ENCODE measurements around the gene RGS4. TPM values are rescaled to one million over a fixed set of nuclear protein-coding genes. Genes with fewer than 3 reads are reported as not detected.

The RGS4 gene
- total and polyA plus RNA-seq, 4 donors, result 0.43 to 6.4 (median 1.2) TPM

DNA sequence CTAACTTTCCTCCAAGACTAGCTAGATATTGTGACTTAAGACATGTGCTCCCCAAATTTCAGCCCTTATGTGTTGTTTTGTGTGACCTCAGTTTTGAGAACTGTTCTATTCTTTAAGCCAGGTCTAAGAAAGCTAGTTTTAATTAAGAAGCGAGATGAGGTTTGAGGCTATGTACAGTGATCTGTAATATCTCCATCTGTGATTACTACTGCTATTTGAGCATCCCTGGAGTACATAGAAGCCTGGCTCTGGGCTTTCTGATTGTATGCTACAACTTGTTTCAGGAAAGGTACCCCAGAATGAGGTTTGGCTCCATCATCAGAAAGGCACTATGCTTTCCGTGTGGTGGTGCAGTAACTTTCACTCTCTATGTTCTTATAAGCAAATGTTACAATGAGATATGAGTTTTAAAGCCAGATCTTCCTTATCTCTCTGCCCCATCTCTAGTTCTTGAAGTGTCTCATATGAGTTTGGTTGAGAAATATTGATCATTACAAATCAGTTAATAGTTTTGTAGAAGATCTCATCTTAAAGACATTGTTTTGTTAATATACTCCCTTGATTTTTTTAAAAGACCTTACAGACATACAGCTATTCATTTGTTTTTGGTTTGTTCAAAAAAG, 605 bp downstream of the RGS4 start:
- WGBS, 2 donors, result 71 to 72% methylated on average over 2 of the region's 2 CpGs
- H3K9ac ChIP-seq (ENCODE audit: insufficient read depth in 1 of 2, low read length in 2 of 2), result no peak overlapping the region
- no peak for ATAC-seq (ENCODE audit: insufficient read depth, low FRiP score)

GRCh38 chr1:163071405-163072255, 2.5 kb downstream of the RGS4 start:
- DNase-seq (peak; percentile 56 to 69 (median 68)), ATAC-seq (ENCODE audit: insufficient read depth, low FRiP score) (peak; percentile 68)
- TF ChIP-seq, protein P1, sequence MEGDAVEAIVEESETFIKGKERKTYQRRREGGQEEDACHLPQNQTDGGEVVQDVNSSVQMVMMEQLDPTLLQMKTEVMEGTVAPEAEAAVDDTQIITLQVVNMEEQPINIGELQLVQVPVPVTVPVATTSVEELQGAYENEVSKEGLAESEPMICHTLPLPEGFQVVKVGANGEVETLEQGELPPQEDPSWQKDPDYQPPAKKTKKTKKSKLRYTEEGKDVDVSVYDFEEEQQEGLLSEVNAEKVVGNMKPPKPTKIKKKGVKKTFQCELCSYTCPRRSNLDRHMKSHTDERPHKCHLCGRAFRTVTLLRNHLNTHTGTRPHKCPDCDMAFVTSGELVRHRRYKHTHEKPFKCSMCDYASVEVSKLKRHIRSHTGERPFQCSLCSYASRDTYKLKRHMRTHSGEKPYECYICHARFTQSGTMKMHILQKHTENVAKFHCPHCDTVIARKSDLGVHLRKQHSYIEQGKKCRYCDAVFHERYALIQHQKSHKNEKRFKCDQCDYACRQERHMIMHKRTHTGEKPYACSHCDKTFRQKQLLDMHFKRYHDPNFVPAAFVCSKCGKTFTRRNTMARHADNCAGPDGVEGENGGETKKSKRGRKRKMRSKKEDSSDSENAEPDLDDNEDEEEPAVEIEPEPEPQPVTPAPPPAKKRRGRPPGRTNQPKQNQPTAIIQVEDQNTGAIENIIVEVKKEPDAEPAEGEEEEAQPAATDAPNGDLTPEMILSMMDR (IDR thresholded peaks at IDR 0.05; ENCODE audit: control extremely low read depth, extremely low read depth), result peak; percentile 42
- Histone ChIP-seq H3K9ac (ENCODE audit: insufficient read depth in 1 of 2, low read length in 2 of 2) (no peak overlapping the region), H3K4me1 (ENCODE audit: control insufficient read depth in 5 of 5, insufficient read depth in 5 of 5, low read length in 5 of 5) (peaks cover 0 to 6% (median 0%) of the 10 kb centered on the region in 5 donors), H3K27me3 (ENCODE audit: control insufficient read depth in 3 of 3, insufficient read depth in 3 of 3, low read length in 2 of 3) (peaks cover 0 to 18% (median 8%) of the 10 kb centered on the region in 3 donors), H3K4me3 (no peak overlapping the region), H3K27ac (ENCODE audit: low read depth in 1 of 2, low read length in 1 of 2) (no peak overlapping the region), H3K36me3 (ENCODE audit: control insufficient read depth in 4 of 4, insufficient read depth in 4 of 4, low read length in 4 of 4) (no peaks in the 10 kb centered on the region), H3K9me3 (ENCODE audit: control insufficient read depth in 4 of 4, insufficient read depth in 3 of 4, low read length in 3 of 4) (no peaks in the 10 kb centered on the region)
- WGBS, 2 donors, result 9 to 11% methylated on average over 6 of the region's 6 CpGs

More for the DNA sequence above, 605 bp downstream of the RGS4 start:
- H3K36me3 ChIP-seq (ENCODE audit: control insufficient read depth in 4 of 4, insufficient read depth in 4 of 4, low read length in 4 of 4), result no peaks in the 10 kb centered on the region
- TF ChIP-seq, protein P1 (IDR thresholded peaks at IDR 0.05; ENCODE audit: control extremely low read depth, extremely low read depth), result no peak
- no peak overlapping the region for H3K27ac ChIP-seq (ENCODE audit: low read depth in 1 of 2, low read length in 1 of 2)
- peaks cover 0 to 6% (median 0%) of the 10 kb centered on the region in 5 donors for H3K4me1 ChIP-seq (ENCODE audit: control insufficient read depth in 5 of 5, insufficient read depth in 5 of 5, low read length in 5 of 5)
- no peak overlapping the region for H3K4me3 ChIP-seq
- no peaks in the 10 kb centered on the region for H3K9me3 ChIP-seq (ENCODE audit: control insufficient read depth in 4 of 4, insufficient read depth in 3 of 4, low read length in 3 of 4)
- H3K27me3 ChIP-seq (ENCODE audit: control insufficient read depth in 3 of 3, insufficient read depth in 3 of 3, low read length in 2 of 3), result peaks cover 0 to 18% (median 8%) of the 10 kb centered on the region in 3 donors
- DNase-seq, result no peak

- Histone ChIP-seq H3K27ac (ENCODE audit: low read depth in 1 of 2, low read length in 1 of 2) (no peak overlapping the region), H3K27me3 (ENCODE audit: control insufficient read depth in 3 of 3, insufficient read depth in 3 of 3, low read length in 2 of 3) (peaks cover 0 to 14% (median 8%) of the 10 kb centered on the region in 3 donors), H3K9me3 (ENCODE audit: control insufficient read depth in 4 of 4, insufficient read depth in 3 of 4, low read length in 3 of 4) (no peaks in the 10 kb centered on the region), H3K4me1 (ENCODE audit: control insufficient read depth in 5 of 5, insufficient read depth in 5 of 5, low read length in 5 of 5) (peaks cover 0 to 6% (median 0%) of the 10 kb centered on the region in 5 donors), H3K36me3 (ENCODE audit: control insufficient read depth in 4 of 4, insufficient read depth in 4 of 4, low read length in 4 of 4) (no peaks in the 10 kb centered on the region), H3K9ac (ENCODE audit: insufficient read depth in 1 of 2, low read length in 2 of 2) (no peak overlapping the region), H3K4me3 (no peak overlapping the region)
- ATAC-seq (ENCODE audit: insufficient read depth, low FRiP score), result no peak
- DNase-seq, result no peak
- 90 to 94% methylated on average over 1 of the region's 1 CpG for WGBS, 2 donors
- TF ChIP-seq, protein P1 (IDR thresholded peaks at IDR 0.05; ENCODE audit: control extremely low read depth, extremely low read depth), result no peak
Measured at GRCh38 chr1:163072658-163073057, 3.5 kb downstream of the RGS4 start.

Measured in lung (tissue), 12 donors.